ENCODE measurements around the gene TXNRD1.

DNA sequence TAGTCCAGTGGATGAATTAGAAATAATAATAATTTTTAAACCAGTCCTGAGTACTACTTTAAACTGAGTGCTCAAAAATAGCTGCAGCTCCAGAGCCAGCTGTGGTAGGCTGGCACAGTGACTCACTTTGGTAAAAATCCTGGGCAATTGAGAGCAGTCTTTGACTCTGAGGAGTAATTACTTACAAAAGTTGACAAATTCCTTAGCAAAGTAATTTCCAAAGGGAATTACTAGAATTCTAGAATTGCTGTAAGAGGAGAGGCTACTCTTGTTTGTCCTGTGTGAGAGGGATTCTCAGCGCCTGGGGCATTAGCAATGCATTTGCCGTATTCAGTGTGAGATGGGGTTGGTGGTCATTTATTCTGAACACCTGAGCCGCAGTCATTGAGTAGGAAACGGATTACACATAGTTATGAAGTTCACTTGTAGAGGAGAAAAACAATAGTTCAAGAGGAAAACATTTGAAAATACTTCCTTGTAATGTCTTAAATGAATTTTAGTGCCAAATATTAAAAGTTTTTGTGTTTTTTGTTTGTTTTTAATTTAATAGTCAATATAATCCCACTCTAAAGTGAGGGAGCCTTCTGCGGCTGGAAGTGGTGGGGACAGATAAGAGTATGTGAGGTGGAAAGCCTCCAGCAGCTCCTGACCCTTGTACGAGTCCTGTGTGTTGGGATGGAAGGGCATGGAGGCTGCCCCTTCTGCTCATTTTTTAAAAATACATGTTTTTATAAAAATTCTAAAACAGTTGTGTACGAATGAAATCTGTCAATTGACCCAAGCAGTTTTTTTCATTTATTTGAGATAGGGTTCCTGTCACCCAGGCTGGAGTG, 129.9 kb downstream of the TXNRD1 start:
- TF ChIP-seq CTCF (IDR thresholded peaks at IDR 0.05) (no peak), POLR2A (IDR thresholded peaks at IDR 0.05) (no peak)

Measured in Peyer's patch (tissue), 4 donors.